ENCODE measurements around the gene ORAI3.

The ORAI3 gene

GRCh38 chr16:30951193-30951592, 2.3 kb downstream of the ORAI3 start:
- Histone ChIP-seq H3K36me3 (ENCODE audit: low read depth) (0 out of 2 replicates have a peak, but pooled peaks cover 3% of the 10 kb centered on the region), H3K27me3 (ENCODE audit: insufficient read depth, poor library complexity, severe bottlenecking) (no peaks in the 10 kb centered on the region), H3K4me1 (ENCODE audit: insufficient read depth, poor library complexity, severe bottlenecking) (peaks cover 5% of the 10 kb centered on the region), H3K4me3 (ENCODE audit: severe bottlenecking) (no peak overlapping the region), H3K27ac (ENCODE audit: poor library complexity, severe bottlenecking) (peak overlapping the region; percentile 90), H3K9me3 (ENCODE audit: severe bottlenecking) (no peaks in the 10 kb centered on the region)
- DNase-seq (ENCODE audit: low spot score) (no peak), ATAC-seq (ENCODE audit: low read depth) (no peak)
- no peak for TF ChIP-seq CTCF (IDR thresholded peaks at IDR 0.05; ENCODE audit: poor library complexity, severe bottlenecking)

- no peak overlapping the region for H3K4me3 ChIP-seq (ENCODE audit: severe bottlenecking)
- H3K9me3 ChIP-seq (ENCODE audit: severe bottlenecking) = no peaks in the 10 kb centered on the region
- no peak overlapping the region for H3K27ac ChIP-seq (ENCODE audit: poor library complexity, severe bottlenecking)
- 0 out of 2 replicates have a peak, but pooled peaks cover 3% of the 10 kb centered on the region for H3K36me3 ChIP-seq (ENCODE audit: low read depth)
- DNase-seq (ENCODE audit: low spot score) (no peak), ATAC-seq (ENCODE audit: low read depth) (no peak)
- H3K27me3 ChIP-seq (ENCODE audit: insufficient read depth, poor library complexity, severe bottlenecking) = no peaks in the 10 kb centered on the region
- H3K4me1 ChIP-seq (ENCODE audit: insufficient read depth, poor library complexity, severe bottlenecking) = peaks cover 5% of the 10 kb centered on the region
- TF ChIP-seq CTCF (IDR thresholded peaks at IDR 0.05; ENCODE audit: poor library complexity, severe bottlenecking) = no peak
Observed at GRCh38 chr16:30951750-30952149, 2.9 kb downstream of the ORAI3 start.

GRCh38 chr16:30953111-30953510, 4.2 kb downstream of the ORAI3 start:
- no peak for TF ChIP-seq CTCF (IDR thresholded peaks at IDR 0.05; ENCODE audit: poor library complexity, severe bottlenecking)
- no peaks in the 10 kb centered on the region for H3K36me3 ChIP-seq (ENCODE audit: low read depth)
- no peak for DNase-seq (ENCODE audit: low spot score)
- no peak overlapping the region for H3K4me3 ChIP-seq (ENCODE audit: severe bottlenecking)
- H3K4me1 ChIP-seq (ENCODE audit: insufficient read depth, poor library complexity, severe bottlenecking) = peaks cover 5% of the 10 kb centered on the region
- H3K9me3 ChIP-seq (ENCODE audit: severe bottlenecking) = no peaks in the 10 kb centered on the region
- no peaks in the 10 kb centered on the region for H3K27me3 ChIP-seq (ENCODE audit: insufficient read depth, poor library complexity, severe bottlenecking)
- H3K27ac ChIP-seq (ENCODE audit: poor library complexity, severe bottlenecking) = no peak overlapping the region
- ATAC-seq (ENCODE audit: low read depth) = no peak

GRCh38 chr16:30953511-30954124, 4.8 kb downstream of the ORAI3 start:
- peak; percentile 62 for TF ChIP-seq CTCF (IDR thresholded peaks at IDR 0.05; ENCODE audit: poor library complexity, severe bottlenecking)
- Histone ChIP-seq H3K4me1 (ENCODE audit: insufficient read depth, poor library complexity, severe bottlenecking) (peaks cover 5% of the 10 kb centered on the region), H3K4me3 (ENCODE audit: severe bottlenecking) (no peak overlapping the region), H3K36me3 (ENCODE audit: low read depth) (no peaks in the 10 kb centered on the region), H3K27me3 (ENCODE audit: insufficient read depth, poor library complexity, severe bottlenecking) (no peaks in the 10 kb centered on the region), H3K27ac (ENCODE audit: poor library complexity, severe bottlenecking) (no peak overlapping the region), H3K9me3 (ENCODE audit: severe bottlenecking) (no peaks in the 10 kb centered on the region)
- DNase-seq (ENCODE audit: low spot score) (no peak), ATAC-seq (ENCODE audit: low read depth) (no peak)

- no peaks in the 10 kb centered on the region for H3K27me3 ChIP-seq (ENCODE audit: insufficient read depth, poor library complexity, severe bottlenecking)
- TF ChIP-seq CTCF (IDR thresholded peaks at IDR 0.05; ENCODE audit: poor library complexity, severe bottlenecking) = no peak
- H3K9me3 ChIP-seq (ENCODE audit: severe bottlenecking) = no peaks in the 10 kb centered on the region
- DNase-seq (ENCODE audit: low spot score) (no peak), ATAC-seq (ENCODE audit: low read depth) (no peak)
- H3K36me3 ChIP-seq (ENCODE audit: low read depth) = peaks cover 13% of the 10 kb centered on the region
- peaks cover 5% of the 10 kb centered on the region for H3K4me1 ChIP-seq (ENCODE audit: insufficient read depth, poor library complexity, severe bottlenecking)
- no peak overlapping the region for H3K27ac ChIP-seq (ENCODE audit: poor library complexity, severe bottlenecking)
- no peak overlapping the region for H3K4me3 ChIP-seq (ENCODE audit: severe bottlenecking)
Observed at GRCh38 chr16:30954993-30955392, 6.1 kb downstream of the ORAI3 start.

Measured in RWPE2 (cell line).